Loucy (cell line): Measurements from ENCODE around the gene FHIT.
A peak's percentile ranks its signal among the peaks of the same experiment; 100 is the strongest.

ENCODE experiments used
- H2AFZ ChIP-seq: fragments of 200-600 bp; sonication (generic); 2 replicates; pipeline ENCODE4 v1.6.0; 2016; ENCODE audit warnings: antibody characterized with exemption, mild to moderate bottlenecking, low read length, moderate library complexity
- H3F3A ChIP-seq: fragments of 200-600 bp; 2 replicates; pipeline ENCODE4 v1.6.0; 2016; ENCODE audit warnings: antibody characterized with exemption, low read depth, mild to moderate bottlenecking
- H3K27me3 ChIP-seq: fragments of 200-600 bp; sonication (generic); 2 replicates; pipeline ENCODE4 v1.6.1; 2014; ENCODE audit warnings: low read length, mild to moderate bottlenecking; ENCODE audit not compliant: insufficient read depth, poor library complexity, severe bottlenecking
- H3K36me3 ChIP-seq: fragments of 200-600 bp; sonication (generic); 2 replicates; pipeline ENCODE4 v1.6.1; 2016; ENCODE audit warnings: low read length; ENCODE audit not compliant: insufficient read depth
- H3K4me1 ChIP-seq: fragments of 200-600 bp; sonication (generic); 2 replicates; pipeline ENCODE4 v1.5.1; 2014; ENCODE audit warnings: low read length, mild to moderate bottlenecking; ENCODE audit not compliant: insufficient read depth, poor library complexity, severe bottlenecking
- H3K4me2 ChIP-seq: fragments of 200-600 bp; sonication (generic); 2 replicates; pipeline ENCODE4 v1.6.0; 2014; ENCODE audit warnings: antibody characterized with exemption, low read length, low read depth, mild to moderate bottlenecking; ENCODE audit not compliant: poor library complexity, severe bottlenecking
- H3K4me3 ChIP-seq: fragments of 200-600 bp; sonication (generic); 2 replicates; pipeline ENCODE4 v1.5.1; 2014; ENCODE audit warnings: low read length, mild to moderate bottlenecking, mixed read lengths; ENCODE audit not compliant: poor library complexity, severe bottlenecking
- H3K79me2 ChIP-seq: fragments of 200-600 bp; sonication (generic); 2 replicates; pipeline ENCODE4 v1.6.1; 2014; ENCODE audit warnings: low read length; ENCODE audit not compliant: insufficient read depth
- H3K9ac ChIP-seq: fragments of 200-600 bp; sonication (generic); 2 replicates; pipeline ENCODE4 v1.6.0; 2014; ENCODE audit warnings: mild to moderate bottlenecking, low read depth, low read length, moderate library complexity; ENCODE audit not compliant: poor library complexity, severe bottlenecking
- H3K9me2 ChIP-seq: fragments of 200-600 bp; sonication (generic); replicated peaks from 2 replicates; pipeline ENCODE4 v1.6.1; 2016; ENCODE audit warnings: low read depth, low read length, mixed read lengths
- H3K9me3 ChIP-seq: fragments of 200-600 bp; sonication (generic); 2 replicates; pipeline ENCODE4 v1.6.1; 2014; ENCODE audit warnings: mild to moderate bottlenecking, antibody characterized with exemption, low read length, low read depth; ENCODE audit not compliant: insufficient read depth
- H4K20me1 ChIP-seq: fragments of 200-600 bp; sonication (generic); 2 replicates; pipeline ENCODE4 v1.6.0; 2014; ENCODE audit warnings: antibody characterized with exemption, low read length, mild to moderate bottlenecking; ENCODE audit not compliant: insufficient read depth, poor library complexity, severe bottlenecking
- CTCF ChIP-seq: fragments of 200-600 bp; sonication (generic); conservative IDR thresholded peaks from 2 replicates; pipeline ENCODE4 v1.5.1; 2014; ENCODE audit warnings: mild to moderate bottlenecking, antibody characterized with exemption, low read length
- EZH2phosphoT487 ChIP-seq: fragments of 200-600 bp; IDR thresholded peaks from 2 replicates; pipeline ENCODE4 v1.6.1; 2018; ENCODE audit warnings: antibody characterized with exemption, mild to moderate bottlenecking, moderate library complexity, borderline replicate concordance

Gene FHIT

GRCh38 chr3:59752925-59753324, 1498.3 kb downstream of the FHIT start:
- Histone ChIP-seq H2AFZ (0 out of 2 replicates have a peak overlapping the region, but pooled peaks have one; percentile 48), H3K9me2 (no peaks in the 10 kb centered on the region), H3F3A (0 out of 2 replicates have a peak, but pooled peaks cover 3% of the 10 kb centered on the region), H3K36me3 (no peaks in the 10 kb centered on the region), H3K9ac (peak overlapping the region; percentile 16), H3K4me3 (no peak overlapping the region), H3K4me1 (peaks cover 49% of the 10 kb centered on the region), H3K79me2 (no peaks in the 10 kb centered on the region), H3K4me2 (peak overlapping the region; percentile 67), H3K9me3 (no peaks in the 10 kb centered on the region), H4K20me1 (no peaks in the 10 kb centered on the region), H3K27me3 (no peaks in the 10 kb centered on the region)
- no peak for TF ChIP-seq EZH2phosphoT487
- TF ChIP-seq CTCF, result no peak

- Histone ChIP-seq H3K79me2 (no peaks in the 10 kb centered on the region), H3K9ac (no peak overlapping the region), H3F3A (0 out of 2 replicates have a peak, but pooled peaks cover 3% of the 10 kb centered on the region), H4K20me1 (no peaks in the 10 kb centered on the region), H3K4me1 (peaks cover 49% of the 10 kb centered on the region), H3K9me3 (no peaks in the 10 kb centered on the region), H3K4me3 (no peak overlapping the region), H3K36me3 (no peaks in the 10 kb centered on the region), H2AFZ (peak overlapping the region; percentile 22; the same call in 1 of the 2 replicates), H3K27me3 (no peaks in the 10 kb centered on the region), H3K9me2 (no peaks in the 10 kb centered on the region), H3K4me2 (no peak overlapping the region)
- no peak for TF ChIP-seq EZH2phosphoT487
- no peak for TF ChIP-seq CTCF
Observed at GRCh38 chr3:59751606-59752005, 1499.6 kb downstream of the FHIT start.

GRCh38 chr3:59750391-59750790, 1500.9 kb downstream of the FHIT start:
- Histone ChIP-seq H3K4me1 (peaks cover 40% of the 10 kb centered on the region), H4K20me1 (no peaks in the 10 kb centered on the region), H3K4me2 (no peak overlapping the region), H2AFZ (no peak overlapping the region), H3K79me2 (no peaks in the 10 kb centered on the region), H3K9ac (no peak overlapping the region), H3F3A (0 out of 2 replicates have a peak, but pooled peaks cover 3% of the 10 kb centered on the region), H3K27me3 (no peaks in the 10 kb centered on the region), H3K4me3 (no peak overlapping the region), H3K36me3 (no peaks in the 10 kb centered on the region), H3K9me2 (no peaks in the 10 kb centered on the region), H3K9me3 (no peaks in the 10 kb centered on the region)
- TF ChIP-seq EZH2phosphoT487 (no peak), CTCF (no peak)
